A673 (cell line): ENCODE data around the gene LONRF3. TPM values are rescaled to one million over a fixed set of nuclear protein-coding genes. Genes with fewer than 3 reads are reported as not detected.
"Not testable (repeated sequence)": the region's sequence is repeated elsewhere in the genome, so short reads cannot be mapped to it uniquely, and the experiment has no call there.

Experiments
- BruUV-seq: library from RNA; stranded (reverse); fragments of 400-500 nt; replicated peaks from 2 replicates; lab custom pipeline; 2021; lab: Mats Ljungman, UMichigan
- CTCF ChIA-PET: fragments of 300-600 bp; sonication (Branson Sonifier 250); formaldehyde crosslinking; loops from one replicate; lab custom pipeline; 2022; ENCODE audit warnings: antibody characterized with exemption; lab: Charles Lee
- POLR2A ChIA-PET: fragments of 300-600 bp; sonication (Branson Sonifier 250); formaldehyde crosslinking; loops from one replicate; lab custom pipeline; 2022; ENCODE audit warnings: antibody characterized with exemption; ENCODE audit not compliant: low non-redundant PET; lab: Charles Lee
- DNase-seq: peaks from one replicate; pipeline ENCODE4 v3.0.0-alpha.2; 2015; ENCODE audit warnings: low spot score
- H3K27ac ChIP-seq: fragments of 200-600 bp; sonication (generic); 2 replicates; pipeline ENCODE4 v1.5.1; 2016; ENCODE audit warnings: mixed run types, low read depth, mild to moderate bottlenecking, mixed read lengths, antibody characterized with exemption, low read length; ENCODE audit not compliant: poor library complexity, severe bottlenecking
- H3K27me3 ChIP-seq: fragments of 200-600 bp; sonication (generic); replicated peaks from 2 replicates; pipeline ENCODE4 v1.6.1; 2017; ENCODE audit warnings: mixed run types, low read depth, mild to moderate bottlenecking, mixed read lengths, antibody characterized with exemption, low read length; ENCODE audit not compliant: insufficient read depth, poor library complexity
- H3K36me3 ChIP-seq: fragments of 200-600 bp; sonication (generic); 2 replicates; pipeline ENCODE4 v1.6.1; 2016; ENCODE audit warnings: mixed run types, mild to moderate bottlenecking, mixed read lengths, antibody characterized with exemption, low read length; ENCODE audit not compliant: insufficient read depth, poor library complexity, severe bottlenecking
- H3K4me1 ChIP-seq: fragments of 200-600 bp; sonication (generic); 2 replicates; pipeline ENCODE4 v1.6.1; 2017; ENCODE audit warnings: mixed run types, mild to moderate bottlenecking, mixed read lengths, antibody characterized with exemption, low read length; ENCODE audit not compliant: insufficient read depth, poor library complexity, severe bottlenecking
- H3K4me3 ChIP-seq: fragments of 200-600 bp; sonication (generic); 2 replicates; pipeline ENCODE4 v1.5.1; 2016; ENCODE audit warnings: low read depth, mixed run types, mild to moderate bottlenecking, mixed read lengths, low read length; ENCODE audit not compliant: poor library complexity, severe bottlenecking
- H3K9me3 ChIP-seq: fragments of 200-600 bp; sonication (generic); 2 replicates; pipeline ENCODE4 v1.6.1; 2016; ENCODE audit warnings: mixed run types, low read depth, mild to moderate bottlenecking, mixed read lengths, antibody characterized with exemption, low read length; ENCODE audit not compliant: poor library complexity, severe bottlenecking
- EZH2 ChIP-seq: fragments of 200-600 bp; sonication (generic); IDR thresholded peaks from 2 replicates; pipeline ENCODE4 v1.6.1; 2017; ENCODE audit warnings: borderline replicate concordance, low read depth, mild to moderate bottlenecking, mixed read lengths, antibody characterized with exemption, low read length; ENCODE audit not compliant: poor library complexity, severe bottlenecking
- intact Hi-C: fragments of 100-400 bp; cut with micrococcal nuclease; formaldehyde crosslinking; loops from one replicate; pipeline ENCODE4 v1.10.0; 2022; ENCODE audit not compliant: unreplicated experiment
- total RNA-seq: library from RNA; stranded (reverse); gene quantifications from 2 replicates; pipeline ENCODE4 v1.2.3, GENCODE V29; 2021
- TF ChIP-seq, protein P1 (sequence below): fragments of 300-800, 200-600 bp; sonication (generic); conservative IDR thresholded peaks from 2 replicates; pipeline ENCODE4 v1.5.1; 2017; ENCODE audit warnings: low read depth, mild to moderate bottlenecking, antibody characterized with exemption, low read length, moderate library complexity, mixed read lengths

LONRF3 gene
- total RNA-seq, 1 experiment from 2014 or later, result 0.11 TPM

DNA sequence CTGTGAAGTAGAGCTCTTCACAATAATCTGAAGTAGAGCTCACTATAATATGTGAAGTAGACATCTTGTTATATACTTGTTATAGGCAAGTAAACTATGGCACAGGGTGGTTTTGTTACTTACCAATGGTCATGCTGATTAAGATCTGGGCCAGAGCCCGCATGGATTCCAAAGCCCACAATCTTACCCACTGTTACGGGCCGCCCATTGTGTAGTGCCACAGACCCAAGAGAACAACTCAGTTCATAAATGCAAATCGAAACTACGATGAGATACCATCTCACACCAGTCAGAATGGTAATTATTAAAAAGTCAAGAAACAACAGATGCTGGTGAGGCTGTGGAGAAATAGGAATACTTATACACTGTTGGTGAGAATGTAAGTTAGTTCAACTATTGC is 51.5 kb downstream of the LONRF3 start:
- TF ChIP-seq, protein P1, sequence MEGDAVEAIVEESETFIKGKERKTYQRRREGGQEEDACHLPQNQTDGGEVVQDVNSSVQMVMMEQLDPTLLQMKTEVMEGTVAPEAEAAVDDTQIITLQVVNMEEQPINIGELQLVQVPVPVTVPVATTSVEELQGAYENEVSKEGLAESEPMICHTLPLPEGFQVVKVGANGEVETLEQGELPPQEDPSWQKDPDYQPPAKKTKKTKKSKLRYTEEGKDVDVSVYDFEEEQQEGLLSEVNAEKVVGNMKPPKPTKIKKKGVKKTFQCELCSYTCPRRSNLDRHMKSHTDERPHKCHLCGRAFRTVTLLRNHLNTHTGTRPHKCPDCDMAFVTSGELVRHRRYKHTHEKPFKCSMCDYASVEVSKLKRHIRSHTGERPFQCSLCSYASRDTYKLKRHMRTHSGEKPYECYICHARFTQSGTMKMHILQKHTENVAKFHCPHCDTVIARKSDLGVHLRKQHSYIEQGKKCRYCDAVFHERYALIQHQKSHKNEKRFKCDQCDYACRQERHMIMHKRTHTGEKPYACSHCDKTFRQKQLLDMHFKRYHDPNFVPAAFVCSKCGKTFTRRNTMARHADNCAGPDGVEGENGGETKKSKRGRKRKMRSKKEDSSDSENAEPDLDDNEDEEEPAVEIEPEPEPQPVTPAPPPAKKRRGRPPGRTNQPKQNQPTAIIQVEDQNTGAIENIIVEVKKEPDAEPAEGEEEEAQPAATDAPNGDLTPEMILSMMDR, result no peak
- TF ChIP-seq EZH2, result no peak
- no peak for DNase-seq
- no peak overlapping the region for H3K27ac ChIP-seq
- no peaks in the 10 kb centered on the region for H3K9me3 ChIP-seq
- intact Hi-C loops, result no loop called here
- H3K36me3 ChIP-seq, result no peaks in the 10 kb centered on the region
- no peak overlapping the region for H3K4me3 ChIP-seq
- H3K27me3 ChIP-seq, result no peaks in the 10 kb centered on the region
- POLR2A ChIA-PET, result no interaction called here
- H3K4me1 ChIP-seq, result no peaks in the 10 kb centered on the region
- CTCF ChIA-PET, result no interaction called here
- BruUV-seq, result no TSS peak

DNA sequence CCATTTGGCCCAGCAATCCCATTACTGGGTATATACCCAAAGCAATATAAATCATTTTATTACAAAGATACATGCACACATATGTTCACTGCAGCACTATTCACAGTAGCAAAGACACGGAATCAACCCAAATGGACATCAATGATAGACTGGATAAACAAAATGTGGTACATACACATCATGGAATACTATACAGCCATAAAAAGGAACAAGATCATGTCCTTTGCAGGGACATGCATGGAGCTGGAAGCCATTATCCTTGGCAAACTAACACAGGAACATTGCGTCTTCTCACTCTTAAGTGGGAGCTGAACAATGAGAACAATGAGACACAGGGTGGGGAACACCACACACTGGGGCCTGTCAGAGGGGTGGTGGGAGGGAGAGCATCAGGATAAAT is 51.9 kb downstream of the LONRF3 start:
- H3K27me3 ChIP-seq, H3K27ac ChIP-seq, DNase-seq, H3K4me1 ChIP-seq, H3K4me3 ChIP-seq, BruUV-seq, POLR2A ChIA-PET, intact Hi-C loops, CTCF ChIA-PET, H3K36me3 ChIP-seq, H3K9me3 ChIP-seq: not testable (repeated sequence)

DNA sequence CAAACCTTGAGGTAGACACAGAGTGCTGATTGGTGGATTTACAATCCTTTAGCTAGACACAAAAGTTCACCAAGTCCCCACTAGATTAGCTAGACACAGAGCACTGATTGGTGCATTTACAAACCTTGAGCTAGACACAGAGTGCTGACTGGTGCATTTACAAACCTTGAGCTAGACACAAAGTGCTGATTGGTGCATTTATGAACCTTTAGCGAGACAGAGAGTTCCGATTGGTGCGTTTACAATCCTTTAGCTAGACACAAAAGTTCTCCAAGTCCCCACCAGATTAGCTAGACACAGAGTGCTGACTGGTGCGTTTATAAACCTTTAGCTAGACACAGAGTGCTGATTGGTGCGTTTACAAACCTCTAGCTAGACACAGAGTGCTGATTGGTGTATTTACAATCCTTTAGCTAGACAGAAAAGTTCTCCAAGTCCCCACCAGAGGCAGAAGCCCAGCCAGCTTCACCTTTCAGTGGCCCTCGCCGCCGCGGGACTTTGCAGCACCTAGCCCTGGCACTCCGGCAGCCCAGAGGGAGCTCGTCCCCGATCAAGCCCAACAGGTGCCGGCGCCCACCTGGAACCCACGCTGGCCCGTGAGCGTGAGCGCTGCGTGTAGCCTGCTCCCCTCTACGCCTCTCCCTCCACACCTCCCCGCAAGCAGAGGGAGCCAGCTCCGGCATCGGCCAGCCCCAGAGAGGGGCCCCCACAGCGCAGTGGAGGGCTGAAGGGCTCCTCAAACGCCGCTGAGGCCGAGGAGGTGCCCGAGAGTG is 53.7 kb downstream of the LONRF3 start:
- CTCF ChIA-PET, H3K4me3 ChIP-seq, DNase-seq, H3K27ac ChIP-seq, POLR2A ChIA-PET, H3K4me1 ChIP-seq, H3K9me3 ChIP-seq, intact Hi-C loops, H3K27me3 ChIP-seq, BruUV-seq, H3K36me3 ChIP-seq: not testable (repeated sequence)

DNA sequence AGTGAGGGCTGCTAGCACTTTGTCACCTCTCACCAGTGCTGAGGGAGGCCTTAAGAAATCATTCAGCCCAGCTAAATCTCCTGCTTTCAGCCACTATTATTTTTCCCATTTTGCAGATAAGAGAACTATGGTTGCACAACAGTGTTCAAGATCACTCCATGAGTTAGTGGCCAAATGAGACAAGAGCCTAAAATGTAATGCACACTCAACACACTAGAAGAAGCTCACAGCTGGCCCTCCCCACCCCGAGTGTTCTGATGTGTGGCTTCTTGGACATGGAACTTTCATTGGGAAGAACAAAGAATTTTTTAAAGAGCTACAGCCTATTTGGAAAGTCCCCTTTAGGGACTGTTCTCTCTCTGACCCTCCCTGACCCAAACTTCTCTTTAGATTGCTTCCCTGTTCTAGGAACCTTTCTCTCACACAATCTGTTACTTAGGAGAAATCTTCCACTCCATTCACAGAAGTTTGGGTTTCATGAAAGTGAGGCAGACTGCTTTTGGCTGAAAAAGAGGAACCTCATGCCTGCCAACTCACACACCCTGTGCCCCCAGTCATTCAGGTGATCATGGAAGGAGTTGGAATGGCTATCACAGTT is 54.4 kb downstream of the LONRF3 start:
- no peak for DNase-seq
- no peaks in the 10 kb centered on the region for H3K4me1 ChIP-seq
- no peak overlapping the region for H3K4me3 ChIP-seq
- POLR2A ChIA-PET, result no interaction called here
- H3K27me3 ChIP-seq, result no peaks in the 10 kb centered on the region
- no peak for TF ChIP-seq EZH2
- TF ChIP-seq, protein P1, result no peak
- H3K36me3 ChIP-seq, result no peaks in the 10 kb centered on the region
- no peak overlapping the region for H3K27ac ChIP-seq
- no peaks in the 10 kb centered on the region for H3K9me3 ChIP-seq
- BruUV-seq, result no TSS peak
- CTCF ChIA-PET, result interaction anchor here (0.6 to 0.7 kb wide), 2 partner anchors 427 to 917 kb away, joined by 3 to 6 read pairs; no protein-coding TSS in a partner anchor
- intact Hi-C loops, result no loop called here

DNA sequence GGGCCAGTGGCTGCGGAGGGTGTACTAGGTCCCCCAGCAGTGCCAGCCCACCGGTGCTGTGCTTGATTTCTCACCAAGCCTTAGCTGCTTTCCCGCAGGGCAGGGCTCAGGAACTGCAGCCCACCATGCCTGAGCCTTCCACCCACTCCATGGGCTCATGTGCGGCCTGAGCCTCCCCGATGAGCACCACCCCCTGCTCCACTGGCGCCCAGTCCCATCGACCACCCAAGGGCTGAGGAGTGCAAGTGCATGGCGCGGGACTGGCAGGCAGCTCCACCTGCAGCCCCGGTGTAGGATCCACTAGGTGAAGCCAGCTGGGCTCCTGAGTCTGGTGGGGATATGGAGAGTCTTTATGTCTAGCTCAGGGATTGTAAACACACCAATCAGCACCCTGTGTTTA is 55.2 kb downstream of the LONRF3 start:
- intact Hi-C loops, H3K4me3 ChIP-seq, H3K9me3 ChIP-seq, BruUV-seq, POLR2A ChIA-PET, H3K27ac ChIP-seq, H3K4me1 ChIP-seq, DNase-seq, H3K27me3 ChIP-seq, H3K36me3 ChIP-seq: not testable (repeated sequence)
- CTCF ChIA-PET, result interaction anchor here (0.7 kb wide), 1 partner anchor 428 kb away, joined by 3 read pairs; no protein-coding TSS in a partner anchor
